HL-60/S4 treated with phorbol 12-myristate 13-acetate at 8.2 ng/mL for 4 days and 3 days (cell line): ENCODE measurements around the gene USP33.
"Not testable (repeated sequence)": the region's sequence is repeated elsewhere in the genome, so short reads cannot be mapped to it uniquely, and the experiment has no call there.

Source experiments
- in situ Hi-C: fragments of 300-500 bp; cut with MboI; formaldehyde crosslinking; loops from 2 replicates; pipeline ENCODE4 v1.15.0; 2022; ENCODE audit warnings: low sequenced_read_pairs

Gene USP33

DNA sequence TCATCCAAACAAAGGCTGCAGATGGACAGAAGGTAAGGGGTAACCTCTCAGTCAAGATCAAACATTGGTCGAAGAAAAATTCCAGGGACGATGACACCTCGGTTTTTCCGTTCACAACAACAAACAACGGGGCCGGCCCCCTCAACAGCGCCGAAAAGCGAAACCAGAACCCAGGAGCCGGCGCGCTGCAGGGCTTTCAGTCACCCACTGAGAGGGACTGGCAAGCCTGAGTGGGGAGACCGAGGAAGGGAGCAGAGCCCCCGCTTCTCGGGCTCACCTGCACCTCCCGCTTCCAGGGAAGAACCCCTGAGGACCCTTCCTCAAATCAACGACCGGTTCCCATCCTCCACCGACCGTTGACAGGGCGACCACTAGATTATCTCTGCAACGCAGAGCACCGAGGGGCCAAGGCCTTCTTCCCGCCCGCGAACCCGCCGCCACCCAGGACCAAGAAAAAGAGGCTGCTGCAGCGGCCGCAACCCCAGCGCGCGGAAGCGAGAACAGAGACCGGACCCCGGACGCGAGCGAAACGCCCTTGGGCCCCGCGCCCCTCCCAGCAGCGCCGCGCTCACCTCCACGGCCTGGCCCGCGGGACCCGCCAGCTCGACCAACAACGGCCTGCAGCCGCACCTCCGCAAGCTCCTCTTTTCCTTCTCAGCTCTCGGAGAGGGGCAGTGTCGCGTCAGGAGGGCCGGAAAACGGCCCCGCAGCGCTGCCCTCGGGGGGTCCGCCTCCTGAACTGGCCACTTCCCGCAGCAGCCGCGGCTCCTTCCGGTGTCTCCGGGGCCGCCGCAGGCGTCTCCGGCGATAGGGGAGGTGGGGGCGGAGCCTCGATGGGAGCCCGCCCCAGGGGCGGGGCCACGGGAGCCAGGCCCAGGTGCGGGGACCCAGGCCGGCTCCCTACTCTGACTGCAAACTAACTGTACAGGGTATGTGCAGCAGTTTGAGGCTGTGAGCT lies at the start of gene USP33:
TSS of gene USP33 (minus strand) at position 782 of the 958 bp plus-strand sequence. CDS start 18,155 bp downstream, outside the sequence.
- in situ Hi-C loops: no loop called here

DNA sequence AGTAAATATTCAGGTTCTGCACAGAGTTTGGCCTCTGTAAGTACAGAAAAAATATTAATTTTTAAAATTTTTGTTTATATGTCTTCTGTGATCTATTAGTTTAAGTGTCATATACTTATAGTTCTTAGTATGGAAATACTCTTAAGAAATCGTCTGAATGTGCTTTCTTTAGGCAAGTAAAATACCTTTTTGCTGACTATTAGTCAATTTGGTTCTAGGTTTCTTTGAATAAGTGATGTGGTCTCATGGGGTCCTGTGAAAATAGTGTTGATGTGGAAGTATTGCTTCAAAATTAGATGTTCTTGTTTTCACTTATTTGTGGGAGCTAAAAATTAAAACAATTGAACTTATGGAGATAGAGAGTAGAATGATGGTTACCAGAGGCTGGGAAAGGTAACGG lies 43.7 kb upstream of the USP33 start:
- in situ Hi-C loops: no loop called here

DNA sequence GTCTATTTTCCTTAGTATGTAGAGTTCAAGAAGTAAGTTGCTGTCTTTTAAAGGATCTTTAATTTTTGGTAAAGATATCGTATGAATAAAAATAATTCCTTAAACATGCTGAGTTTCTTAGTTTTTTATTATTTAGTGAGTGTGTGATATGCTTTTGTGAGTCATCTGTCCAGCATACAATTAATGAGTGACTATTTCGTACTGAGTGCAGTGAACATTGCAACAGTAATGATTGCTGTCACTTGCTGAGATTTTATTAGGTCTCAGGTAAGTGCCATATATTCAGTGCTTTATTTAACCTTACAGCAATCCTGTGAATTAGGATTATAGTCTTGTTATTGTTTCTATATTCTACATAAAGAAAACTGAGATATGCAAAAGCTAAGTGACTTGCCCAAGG lies 42.4 kb upstream of the USP33 start:
- in situ Hi-C loops: no loop called here

DNA sequence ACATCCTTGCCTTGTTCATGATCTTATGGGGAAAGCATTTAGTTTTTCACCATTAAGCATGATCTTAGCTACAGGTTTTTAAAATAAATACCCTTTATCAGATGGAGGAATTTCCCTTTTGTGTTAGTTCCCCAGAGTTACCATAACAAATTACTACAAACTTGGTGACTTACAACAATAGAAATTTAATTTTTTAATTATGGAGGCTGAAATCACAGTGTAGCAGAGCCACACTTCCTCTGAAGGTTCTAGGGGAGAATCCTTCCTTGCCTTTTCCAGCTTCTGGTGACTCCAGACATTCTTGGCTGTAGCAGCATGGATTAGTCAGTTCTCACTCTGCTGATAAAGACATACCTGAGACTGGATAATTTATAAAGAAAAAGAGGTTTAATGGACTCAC lies 38.3 kb upstream of the USP33 start:
- in situ Hi-C loops: no loop called here

DNA sequence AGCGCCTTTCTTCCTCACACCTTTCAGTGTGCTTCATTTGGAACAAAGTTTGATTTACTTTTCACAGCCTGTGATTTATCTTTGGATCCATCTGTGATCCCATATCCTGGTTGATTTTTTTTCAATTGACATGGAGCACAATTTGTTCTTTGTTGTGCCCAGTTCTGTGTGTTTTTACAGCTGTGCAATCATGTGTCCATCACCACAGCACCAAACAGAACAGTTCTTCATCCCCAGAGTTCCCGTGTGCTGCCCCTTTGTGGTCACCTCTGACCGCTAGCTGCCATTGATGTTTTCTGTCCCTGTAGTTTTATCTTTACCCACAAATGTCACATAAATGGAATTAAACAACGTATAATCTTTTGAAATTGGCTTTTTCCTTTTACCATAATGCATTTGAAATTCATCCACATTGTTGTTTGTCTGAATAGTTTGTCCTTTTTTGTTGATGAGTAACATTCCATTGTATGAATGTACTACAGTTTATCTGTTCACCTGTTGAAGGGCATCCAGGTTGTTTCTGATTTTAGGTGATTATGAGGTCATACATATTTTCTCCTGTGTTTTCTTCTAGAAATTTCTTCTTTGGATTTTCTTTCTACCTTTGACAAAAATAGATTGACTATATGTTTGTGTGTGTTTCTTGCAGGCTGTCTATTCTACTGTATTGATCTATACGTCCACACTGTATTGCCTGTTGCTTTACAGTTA lies 37.2 kb upstream of the USP33 start:
- in situ Hi-C loops: no loop called here

DNA sequence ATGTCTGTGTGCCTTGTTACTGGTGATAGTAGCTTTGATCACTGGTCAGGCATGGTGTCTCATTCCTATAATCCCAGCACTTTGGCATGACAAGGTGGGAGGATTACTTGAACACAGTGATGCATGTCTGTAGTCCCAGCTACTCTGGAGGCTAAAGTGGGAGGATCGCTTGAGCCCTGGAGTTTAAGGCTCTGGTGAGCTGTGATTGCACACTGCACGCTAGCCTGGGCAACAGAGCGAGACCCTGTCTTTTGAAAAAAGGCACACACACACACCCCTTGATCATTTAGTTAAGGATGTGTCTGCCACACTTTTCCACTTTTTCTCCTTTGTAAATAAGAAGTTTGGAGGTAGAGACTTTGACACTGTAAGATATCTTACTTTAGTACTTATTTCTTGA lies 34.9 kb upstream of the USP33 start:
- in situ Hi-C loops: no loop called here

DNA sequence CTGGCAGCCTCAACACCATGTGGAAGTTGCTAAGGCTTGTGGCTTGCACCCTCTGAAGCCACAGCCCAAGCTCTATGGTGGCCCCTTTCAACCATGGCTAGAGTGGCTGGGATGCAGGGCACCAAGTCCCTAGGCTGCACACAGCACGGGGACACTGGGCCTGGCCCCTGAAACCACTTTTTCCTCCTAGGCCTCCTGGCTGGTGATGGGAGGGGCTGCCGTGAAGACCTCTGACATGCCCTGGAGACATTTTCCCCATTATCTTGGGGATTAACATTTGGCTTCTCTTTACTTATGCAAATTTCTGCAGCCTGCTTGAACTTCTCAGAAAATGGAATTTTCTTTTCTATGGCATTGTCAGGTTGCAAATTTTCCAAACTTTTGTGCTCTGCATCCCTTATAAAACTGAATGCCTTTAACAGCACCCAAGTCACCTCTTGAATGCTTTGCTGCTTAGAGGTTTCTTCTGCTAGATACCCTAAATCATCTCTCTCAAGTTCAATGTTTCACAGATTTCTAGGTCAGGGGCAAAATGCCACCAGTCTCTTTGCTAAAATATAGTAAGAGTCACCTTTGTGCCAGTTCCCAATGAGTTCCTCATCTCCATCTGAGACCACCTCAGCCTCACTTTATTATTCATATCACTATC lies 26.6 kb upstream of the USP33 start:
- in situ Hi-C loops: not testable (repeated sequence)

DNA sequence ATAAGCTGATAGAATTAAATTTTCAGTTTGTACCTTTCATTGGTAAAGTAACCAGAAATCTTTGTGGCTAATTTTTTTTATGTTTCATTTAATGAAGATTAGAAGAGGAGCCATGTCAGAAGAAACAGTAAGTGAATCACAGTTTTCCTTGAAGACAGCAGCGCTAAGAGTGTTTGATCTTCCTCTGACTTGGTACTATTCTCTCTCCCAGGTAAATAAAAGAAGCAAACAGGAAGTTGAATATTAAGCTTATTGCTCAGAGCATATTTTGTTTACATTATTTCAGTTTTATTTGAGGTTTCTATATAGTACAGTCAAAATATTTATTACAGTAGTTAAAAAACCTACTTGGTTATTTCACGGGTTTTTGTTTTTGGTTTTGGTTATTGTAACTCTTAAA lies 23.5 kb upstream of the USP33 start:
- in situ Hi-C loops: no loop called here

DNA sequence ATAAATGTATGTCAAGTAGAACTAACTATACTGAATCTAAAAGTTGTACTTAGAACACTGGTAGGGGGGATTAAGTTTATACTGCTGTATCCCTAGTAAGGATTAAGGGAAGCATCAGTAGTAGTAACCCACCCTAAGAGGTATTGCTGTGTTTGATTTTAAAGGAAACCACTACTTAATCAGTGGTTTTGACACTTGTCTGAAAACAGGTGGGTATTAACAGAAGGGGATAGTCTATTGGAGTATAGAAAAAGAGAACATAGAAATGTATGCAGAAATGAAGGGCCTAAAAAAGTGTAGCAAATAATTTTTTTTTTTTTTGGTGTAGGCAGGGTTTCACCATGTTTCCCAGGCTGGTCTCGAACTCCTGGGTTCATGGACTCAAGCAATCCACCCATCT lies 22.0 kb upstream of the USP33 start:
- in situ Hi-C loops: no loop called here

DNA sequence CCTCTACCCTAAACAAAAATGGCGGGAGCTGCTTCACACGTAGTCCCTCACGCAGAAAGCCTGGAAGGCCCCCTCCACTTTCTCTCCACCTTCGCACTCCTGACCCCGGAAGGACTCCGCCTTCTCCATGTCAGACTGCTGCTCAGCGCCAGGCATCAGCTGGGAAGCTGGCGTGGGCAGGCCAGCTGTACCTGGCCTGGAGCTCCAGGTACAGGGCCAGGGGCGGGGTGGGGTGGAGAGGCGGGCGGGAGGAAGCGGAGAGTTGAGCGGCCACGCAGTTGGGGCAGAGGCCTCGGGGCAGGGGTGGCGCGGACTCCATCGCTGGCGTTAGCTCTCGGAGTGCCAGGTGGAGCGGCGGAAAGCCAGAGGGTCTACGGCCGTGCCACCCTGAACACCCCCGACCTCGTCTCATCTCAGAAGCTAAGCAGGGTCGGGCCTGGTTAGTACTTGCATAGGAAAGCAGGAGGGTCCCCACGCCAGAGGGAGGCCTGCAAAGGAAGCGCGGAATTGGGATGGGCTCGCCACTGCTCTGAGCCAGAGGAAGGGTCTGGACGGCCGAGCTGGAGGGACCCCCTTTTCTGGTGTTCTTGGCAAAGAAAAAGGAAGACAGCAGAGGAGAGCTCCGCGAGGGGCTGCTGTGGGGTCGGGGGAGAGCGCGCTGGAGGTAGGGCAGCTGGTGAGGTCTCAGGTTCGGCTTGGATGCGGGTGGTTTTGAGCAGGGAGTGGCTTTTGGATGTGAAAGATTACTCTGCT lies 20.1 kb upstream of the USP33 start, which contains the start of gene MIGA1:
TSS of gene MIGA1 (plus strand) at position 121 of the 753 bp plus-strand sequence. CDS start 3,604 bp downstream, outside the sequence.
- in situ Hi-C loops: no loop called here

DNA sequence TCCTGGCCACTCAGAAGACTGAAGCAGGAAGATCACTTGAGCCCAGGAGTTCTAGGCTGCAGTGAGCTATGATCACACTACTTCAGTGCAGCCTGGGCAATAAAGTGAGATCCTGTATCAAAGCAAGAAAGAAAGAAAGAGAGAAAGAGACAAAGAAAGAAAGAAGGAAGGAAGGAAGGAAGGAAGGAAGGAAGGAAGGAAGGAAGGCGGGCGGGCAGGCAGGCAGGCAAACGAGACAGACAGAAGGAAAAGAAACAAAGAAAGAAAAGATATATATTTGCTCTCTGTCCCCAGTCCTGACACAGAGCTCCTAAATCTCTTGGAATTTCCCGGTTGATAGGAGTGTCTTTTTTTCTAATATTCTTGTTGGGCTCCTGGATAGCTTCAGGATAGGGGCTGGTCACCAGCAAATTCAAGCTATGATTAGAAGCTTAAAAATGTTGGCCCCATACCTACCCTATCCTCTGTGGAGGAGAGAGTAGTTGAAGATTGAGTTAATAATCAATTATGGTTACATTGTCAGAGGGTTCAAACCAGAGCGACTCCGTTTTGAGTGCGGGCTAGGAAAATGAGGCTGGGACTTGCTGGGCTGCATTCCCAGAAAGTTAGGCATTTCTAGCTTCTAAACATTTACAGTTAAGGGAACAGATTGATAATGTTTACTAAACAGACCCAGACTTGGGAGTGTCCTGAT lies 16.5 kb upstream of the USP33 start:
- in situ Hi-C loops: no loop called here

DNA sequence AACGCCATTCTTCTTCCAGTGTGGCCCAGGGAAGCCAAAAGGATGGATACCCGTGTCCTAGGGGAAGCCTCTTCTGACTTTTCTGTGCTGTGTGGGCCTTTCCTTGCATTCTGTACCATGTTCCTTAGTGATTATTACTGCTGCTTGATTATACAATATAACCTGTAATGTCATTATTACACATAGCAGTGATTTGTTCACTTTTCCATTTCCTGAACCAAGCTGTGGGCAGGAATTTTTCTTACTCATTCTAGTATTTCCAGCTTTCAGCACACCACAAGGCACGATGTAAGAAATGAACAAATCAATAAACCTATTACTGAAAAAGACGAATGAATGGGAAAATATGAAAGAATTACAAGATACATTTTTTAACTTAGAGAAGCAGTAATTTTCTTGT lies 8.4 kb upstream of the USP33 start:
- in situ Hi-C loops: no loop called here

DNA sequence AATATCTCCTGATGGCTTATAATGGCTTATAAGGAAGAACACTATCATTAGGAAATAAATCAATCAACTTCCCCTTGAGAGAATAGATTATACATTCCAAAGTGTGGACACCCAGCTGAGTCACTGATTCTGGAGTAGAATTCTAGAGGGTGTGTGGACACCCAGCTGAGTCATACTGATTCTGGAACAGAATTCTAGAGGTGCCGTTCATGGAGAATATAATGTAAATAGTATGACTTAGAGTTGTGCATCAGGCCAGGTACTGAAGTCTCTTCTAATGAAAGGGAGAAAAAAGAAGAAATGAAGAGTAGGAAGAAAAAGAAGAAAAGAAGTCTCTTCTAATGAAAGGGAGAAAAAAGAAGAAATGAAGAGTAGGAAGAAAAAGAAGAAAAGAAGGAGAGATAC lies 2.4 kb upstream of the USP33 start:
- in situ Hi-C loops: no loop called here

DNA sequence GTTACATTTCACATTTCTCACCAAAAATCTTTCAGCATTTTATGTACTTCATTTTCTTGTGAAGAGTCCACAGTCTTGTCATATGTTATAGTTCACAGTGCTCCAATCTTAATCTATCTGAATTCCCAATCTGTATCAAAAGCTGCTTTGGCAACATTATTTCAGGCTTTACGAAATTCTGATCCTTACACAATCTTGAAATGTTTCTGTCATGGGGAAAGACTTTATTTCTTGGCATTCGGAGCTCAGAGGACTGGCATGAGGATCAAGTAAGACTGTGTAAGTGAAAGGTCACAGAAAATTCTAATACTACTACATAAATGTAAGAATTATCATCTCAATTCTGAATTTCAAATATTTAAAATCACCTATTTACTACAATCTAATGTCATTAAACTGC lies 2.0 kb downstream of the USP33 start:
- in situ Hi-C loops: no loop called here

DNA sequence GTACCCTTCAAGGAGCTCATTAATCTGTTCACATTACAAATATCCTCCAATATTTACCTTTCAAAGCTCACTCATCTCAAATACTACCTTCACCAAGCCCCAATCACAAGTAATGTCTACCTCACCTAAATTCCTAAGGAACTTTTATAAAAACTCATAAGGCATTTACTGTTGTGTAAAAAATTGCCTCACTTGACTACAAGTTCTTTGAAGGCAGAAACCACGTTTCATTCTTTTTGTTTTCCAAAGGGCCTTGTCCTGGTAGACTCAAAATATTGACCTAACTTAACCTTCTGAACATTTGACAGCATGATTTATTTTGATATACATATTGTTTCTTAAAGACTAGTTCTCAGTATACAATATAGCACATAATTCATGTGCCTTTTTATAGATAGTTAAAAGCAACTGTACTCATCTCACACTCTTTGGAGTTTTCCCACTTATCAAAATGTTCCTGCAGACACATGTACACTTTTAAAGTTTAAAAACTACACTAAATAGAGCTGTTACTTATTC lies 2.5 kb downstream of the USP33 start:
- in situ Hi-C loops: no loop called here

DNA sequence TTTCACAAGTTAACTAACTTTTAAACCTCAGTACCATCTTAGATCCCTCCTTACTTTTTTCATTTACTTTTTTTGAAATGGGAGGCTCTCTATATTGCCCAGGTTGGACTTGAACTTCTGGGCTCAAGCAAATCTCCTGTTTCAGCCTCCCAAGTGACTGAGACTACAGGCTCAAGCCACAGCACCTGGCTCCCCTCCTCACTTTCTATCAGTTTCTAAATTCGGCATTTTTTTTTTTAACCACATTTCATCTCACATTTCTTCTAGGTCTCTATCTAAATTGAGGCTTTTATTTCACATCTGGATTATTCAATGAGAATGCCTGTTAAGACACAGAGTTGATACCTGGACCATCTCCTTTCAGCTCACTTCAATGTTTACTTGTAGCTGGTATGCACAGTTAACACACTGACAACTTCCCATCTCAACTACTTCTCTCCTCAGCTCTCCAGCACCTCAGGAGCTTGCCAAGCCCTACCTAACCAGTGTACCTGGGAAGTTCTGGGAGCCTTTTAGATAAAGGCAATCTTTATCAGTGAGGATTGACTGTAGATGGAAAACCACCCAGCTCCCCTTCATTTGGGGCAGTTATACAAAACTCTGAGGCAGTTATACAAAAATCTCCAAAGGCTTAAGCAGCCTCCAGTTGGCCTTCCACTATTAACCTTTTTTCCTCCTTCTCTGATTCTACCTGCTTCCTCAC lies 3.4 kb downstream of the USP33 start:
- in situ Hi-C loops: no loop called here

DNA sequence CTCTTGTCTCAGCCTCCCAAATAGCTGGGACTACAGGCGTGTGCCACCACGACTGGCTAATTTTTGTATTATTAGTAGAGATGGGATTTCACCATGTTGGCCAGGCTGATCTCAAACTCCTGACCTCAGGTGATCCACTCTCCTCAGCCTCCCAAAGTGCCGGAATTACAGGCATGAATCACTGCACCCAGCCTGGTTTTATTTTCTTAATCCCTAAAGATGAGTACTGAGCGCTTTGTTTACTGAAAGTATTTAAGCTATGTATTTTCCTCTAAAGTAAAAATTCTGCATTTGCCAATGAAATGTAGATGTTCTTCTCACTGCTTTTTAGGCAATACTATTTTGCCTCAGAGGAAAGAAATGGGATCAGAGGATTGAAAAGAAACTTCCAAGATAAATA lies 10.2 kb downstream of the USP33 start:
- in situ Hi-C loops: not testable (repeated sequence)

DNA sequence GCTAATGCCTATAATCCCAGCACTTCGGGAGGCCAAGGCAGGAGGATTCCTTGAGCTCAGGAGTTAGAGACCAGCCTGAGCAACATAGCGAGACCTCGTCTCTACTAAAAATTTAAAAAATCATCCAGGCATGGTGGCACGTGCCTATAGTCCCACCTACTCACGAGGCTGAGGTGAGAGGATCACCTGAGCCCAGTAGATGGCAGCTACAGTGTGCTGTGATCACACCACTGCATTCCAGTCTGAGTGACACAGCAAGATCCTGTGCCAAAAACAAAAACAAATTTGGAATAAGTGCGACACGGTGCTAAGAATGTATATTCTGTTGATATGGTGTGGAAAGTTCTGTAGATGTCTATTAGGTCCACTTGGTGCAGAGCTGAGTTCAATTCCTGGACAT lies 15.1 kb downstream of the USP33 start:
- in situ Hi-C loops: no loop called here

DNA sequence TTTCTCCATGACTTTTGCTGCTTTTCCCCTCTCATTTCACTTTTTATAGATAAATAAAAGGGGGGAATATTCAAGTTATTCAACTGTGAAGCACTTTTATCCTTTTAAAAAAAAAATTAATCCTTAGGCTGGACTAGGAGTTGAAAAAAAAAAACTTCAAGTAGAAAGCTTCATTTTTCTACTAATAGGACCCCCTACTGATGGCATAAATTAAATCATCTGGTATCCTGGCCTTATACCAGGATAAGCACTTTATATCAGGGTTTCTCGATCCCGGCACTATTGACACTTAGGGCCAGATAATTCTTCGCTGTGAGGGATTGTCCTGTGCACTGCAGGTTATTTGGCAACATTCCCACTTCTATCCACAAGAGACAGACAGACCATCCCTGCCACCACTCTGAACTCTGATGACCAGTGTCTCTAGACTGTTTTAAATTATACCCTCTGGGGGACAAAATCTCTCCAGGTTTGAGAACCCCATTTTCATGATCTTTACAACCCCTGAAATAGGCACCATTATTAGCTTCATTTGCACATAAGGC lies 17.6 kb downstream of the USP33 start:
- in situ Hi-C loops: no loop called here
